Ecto neural progenitor cell (in vitro differentiated cells): ENCODE results near the gene MYF5.
"Not testable (repeated sequence)": the region's sequence is repeated elsewhere in the genome, so short reads cannot be mapped to it uniquely, and the experiment has no call there.

Experiments used
- DNase-seq: peaks from one replicate; pipeline ENCODE4 v3.0.0-alpha.2; 2018; ENCODE audit warnings: low spot score

The MYF5 gene

DNA sequence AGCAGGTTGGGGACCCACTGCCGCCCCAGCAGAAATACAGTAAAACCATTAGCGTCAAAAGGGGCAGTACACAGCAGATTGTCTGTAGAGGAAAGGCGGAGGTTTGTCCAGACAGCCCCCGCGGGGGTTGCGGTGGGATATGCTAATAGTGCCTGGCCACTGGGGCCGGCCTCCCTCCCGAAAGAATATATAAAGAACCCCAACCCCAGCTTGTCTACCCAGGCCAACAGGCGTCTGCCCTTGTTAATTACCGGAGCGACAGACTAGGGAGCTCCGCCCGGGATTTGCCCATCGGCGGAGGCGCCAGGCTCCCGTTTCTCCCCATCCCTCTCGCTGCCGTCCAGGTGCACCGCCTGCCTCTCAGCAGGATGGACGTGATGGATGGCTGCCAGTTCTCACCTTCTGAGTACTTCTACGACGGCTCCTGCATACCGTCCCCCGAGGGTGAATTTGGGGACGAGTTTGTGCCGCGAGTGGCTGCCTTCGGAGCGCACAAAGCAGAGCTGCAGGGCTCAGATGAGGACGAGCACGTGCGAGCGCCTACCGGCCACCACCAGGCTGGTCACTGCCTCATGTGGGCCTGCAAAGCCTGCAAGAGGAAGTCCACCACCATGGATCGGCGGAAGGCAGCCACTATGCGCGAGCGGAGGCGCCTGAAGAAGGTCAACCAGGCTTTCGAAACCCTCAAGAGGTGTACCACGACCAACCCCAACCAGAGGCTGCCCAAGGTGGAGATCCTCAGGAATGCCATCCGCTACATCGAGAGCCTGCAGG is at the start of gene MYF5:
Gene MYF5 (plus strand): TSS at position 217 of the 774 bp plus-strand sequence. CDS start 152 bp downstream, at position 369.
- no peak for DNase-seq

DNA sequence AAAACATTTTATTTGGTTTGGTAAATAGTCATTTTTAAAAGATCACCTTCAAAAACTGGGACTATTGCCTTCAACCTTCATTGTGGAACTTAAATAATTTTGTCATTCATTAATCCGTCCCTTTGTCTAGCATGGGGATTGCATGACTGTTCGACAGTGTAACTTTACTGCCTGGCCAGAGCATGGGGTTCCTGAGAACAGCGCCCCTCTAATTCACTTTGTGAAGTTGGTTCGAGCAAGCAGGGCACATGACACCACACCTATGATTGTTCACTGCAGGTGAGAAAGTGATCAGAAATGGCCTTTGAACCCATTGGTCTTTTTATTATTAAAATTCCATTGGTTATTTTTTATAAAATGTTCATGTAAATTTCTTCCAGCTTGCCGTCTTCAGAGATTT is 46.5 kb upstream of the MYF5 start:
- no peak for DNase-seq

DNA sequence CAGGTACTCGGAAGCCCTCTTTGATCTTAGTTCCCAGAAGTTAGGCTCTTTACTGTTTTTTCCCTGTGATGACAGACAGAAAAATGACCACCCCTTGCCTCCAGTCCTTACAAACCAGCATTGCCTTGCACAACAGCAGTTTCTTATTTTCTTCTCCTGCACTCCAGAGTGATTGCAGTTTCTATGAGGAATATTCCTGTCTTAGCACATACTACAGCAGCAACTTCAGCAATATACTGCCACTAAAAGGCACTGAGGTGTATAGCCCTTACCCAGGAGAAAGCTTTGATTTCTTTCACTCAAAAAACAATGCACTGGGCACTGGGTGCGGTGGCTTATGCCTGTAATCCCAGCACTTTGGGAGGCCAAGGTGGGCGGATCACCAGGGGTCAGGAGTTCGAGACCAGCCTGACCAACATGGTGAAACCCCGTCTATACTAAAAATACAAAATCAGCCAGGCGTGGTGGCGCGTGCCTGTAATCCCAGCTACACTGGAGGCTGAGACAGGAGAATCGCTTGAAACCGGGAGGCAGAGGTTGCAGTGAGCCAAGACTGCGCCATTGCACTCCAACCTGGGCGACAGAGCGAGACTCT is 40.6 kb upstream of the MYF5 start:
- DNase-seq, result not testable (repeated sequence)

DNA sequence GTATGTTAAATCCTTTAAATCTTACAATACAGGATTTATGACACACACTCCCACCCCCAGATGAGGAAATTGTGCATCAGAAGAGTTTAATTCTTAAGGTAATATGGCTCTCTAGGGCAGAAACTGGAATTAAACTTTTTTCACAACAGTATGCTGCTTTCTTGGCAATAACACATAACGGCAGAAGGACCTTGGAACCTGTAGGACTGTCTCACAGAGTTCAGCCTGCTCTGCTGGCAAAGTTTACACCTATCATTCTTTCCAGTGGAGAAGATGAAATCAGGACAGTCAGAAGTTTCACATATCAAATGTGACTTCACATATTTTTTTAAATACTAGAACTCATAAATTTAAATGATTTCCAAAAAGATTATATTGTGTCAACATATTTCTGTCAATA is 39.9 kb upstream of the MYF5 start:
- DNase-seq, result no peak

DNA sequence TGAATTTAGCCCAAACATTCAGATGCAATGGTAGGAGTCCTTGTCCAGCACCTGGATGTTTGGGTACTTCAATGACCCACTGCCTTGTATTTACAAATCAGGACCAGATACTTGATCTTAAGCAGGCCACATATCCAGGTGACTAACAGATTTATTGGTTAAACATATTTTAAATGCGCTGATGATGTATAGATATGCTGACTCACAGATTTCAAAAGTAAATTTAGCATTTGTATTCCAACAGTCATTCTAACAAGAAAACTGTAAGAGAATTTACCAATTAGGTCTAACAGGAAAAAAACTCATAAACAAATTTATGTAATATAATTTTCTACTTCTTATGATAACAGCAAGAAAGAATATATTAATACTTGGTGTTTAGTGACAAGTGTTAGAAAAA is 38.7 kb upstream of the MYF5 start:
- no peak for DNase-seq

DNA sequence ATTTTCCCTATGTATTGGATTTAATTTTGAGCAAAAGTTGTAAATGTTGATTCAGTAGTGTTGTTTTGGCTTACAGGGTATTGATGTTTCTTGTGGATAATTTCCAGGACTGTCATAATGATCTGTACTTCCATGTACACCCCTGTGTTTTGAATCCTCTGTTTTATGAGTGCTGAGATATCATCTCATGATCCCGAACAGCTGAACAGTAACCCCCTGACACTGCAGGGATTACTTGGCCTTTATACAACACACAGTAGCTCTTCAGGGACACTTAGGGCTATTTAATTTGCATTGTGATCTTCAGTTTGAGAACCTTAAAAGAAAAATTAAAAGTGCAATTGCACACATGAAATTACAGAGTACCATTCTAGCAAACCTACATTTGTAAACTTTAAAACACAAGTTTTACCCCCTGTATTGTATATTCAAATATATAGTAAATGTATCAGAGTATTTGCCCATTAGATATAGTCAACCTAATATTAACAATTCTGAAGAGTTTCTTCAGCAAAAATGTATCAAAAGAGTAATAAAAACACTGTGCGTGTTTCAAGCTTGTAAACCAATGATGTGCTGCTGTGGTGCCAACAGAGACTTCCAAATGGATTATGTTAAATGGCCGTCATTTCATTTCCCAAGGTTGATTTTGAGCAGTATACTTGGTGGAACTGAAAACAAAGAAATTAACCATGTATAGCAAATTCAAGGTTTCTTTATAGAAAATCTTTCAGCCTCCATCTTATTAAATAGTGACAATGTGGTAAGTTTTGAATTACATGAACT is 37.2 kb upstream of the MYF5 start:
- no peak for DNase-seq

DNA sequence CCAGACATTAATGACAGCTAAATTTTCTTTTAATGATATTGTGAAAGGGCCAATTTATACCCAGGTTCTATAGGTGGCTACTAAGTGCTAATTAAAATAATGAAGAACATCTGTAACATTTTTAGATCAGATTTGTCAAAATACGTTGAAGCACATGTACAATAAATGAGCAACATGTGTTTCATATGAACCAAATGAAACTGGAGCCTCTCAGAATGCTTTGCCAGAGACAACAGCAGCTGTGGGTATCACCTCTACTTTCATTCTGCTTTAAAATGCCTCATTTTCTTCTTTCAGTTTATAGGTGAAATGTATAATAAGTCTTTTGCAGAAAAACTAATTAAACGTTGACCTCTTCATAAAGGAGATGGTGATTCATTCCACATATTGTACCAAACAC is 35.4 kb upstream of the MYF5 start:
- DNase-seq, result no peak

DNA sequence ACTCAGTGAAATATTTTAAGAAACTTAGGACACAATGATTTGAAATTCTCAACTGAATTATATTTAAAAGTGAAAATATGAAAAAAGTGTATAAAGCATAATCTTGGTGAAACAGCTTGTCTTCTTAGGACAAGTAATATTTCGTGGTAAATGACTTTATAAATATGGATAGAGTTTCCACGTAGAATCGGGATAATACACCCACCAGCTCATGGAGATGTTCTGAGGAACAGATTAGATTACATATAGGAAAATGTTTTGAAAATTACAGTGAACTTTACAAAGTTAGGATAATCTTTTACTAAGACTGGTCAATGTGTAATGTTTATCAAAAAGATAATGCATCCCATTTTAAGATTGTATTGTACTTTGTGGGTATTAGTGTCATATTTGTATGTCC is 34.9 kb upstream of the MYF5 start:
- DNase-seq, result no peak

DNA sequence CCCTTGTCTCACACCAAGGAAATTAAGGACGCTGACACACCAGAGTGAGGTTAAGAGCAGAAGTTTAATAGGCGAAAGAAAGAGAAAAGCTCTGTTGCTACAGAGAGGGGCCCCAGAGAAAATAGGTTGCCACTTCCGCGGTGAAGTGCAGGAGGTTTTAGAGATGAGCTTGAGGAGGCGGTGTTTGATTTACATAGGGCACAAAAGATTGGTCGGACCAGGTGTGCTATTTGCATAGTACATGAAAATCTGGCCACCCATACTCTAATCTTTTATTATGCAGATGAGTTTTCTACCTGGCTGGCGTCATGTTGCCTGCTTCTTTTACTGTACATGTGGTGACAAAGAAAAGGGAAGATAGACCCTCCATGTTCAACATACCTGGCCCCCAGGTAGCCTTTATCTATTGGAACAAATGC is 32.6 kb upstream of the MYF5 start:
- no peak for DNase-seq

DNA sequence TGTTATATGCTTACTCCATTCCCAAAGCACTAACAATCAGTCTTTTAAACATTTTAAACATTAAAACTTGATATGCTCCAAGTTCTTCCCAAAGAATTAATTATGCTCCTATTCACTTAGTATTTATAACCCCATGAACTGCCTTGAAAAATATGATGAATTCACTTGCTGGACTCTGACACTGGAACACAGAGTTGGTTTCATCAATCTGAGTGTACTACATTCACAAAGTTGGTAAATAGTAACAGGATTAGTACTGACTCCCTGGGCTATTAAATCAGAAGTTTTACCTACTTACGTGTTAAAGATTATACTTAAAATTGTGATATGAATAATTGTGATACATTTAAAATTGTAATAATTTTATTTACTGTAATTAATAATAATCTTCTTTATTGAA is 26.6 kb upstream of the MYF5 start:
- DNase-seq, result no peak

DNA sequence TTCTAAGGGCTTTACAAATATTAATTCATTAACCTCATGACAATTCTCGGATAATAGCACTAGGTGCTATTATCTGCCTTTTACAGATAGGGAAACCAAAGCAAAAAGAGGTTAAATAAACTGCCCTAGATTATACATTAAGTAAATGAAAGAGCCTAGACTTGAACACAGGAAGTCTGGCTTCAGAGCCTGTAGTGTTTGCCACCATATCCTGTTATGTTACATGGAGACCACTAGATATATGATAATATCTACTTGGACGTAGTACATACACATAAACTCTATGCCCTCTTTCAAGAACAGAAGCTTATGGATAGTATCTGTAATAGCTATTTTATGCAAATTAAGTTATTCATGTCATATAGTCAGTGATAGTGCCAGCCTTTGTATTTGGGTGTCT is 26.2 kb upstream of the MYF5 start:
- no peak for DNase-seq

DNA sequence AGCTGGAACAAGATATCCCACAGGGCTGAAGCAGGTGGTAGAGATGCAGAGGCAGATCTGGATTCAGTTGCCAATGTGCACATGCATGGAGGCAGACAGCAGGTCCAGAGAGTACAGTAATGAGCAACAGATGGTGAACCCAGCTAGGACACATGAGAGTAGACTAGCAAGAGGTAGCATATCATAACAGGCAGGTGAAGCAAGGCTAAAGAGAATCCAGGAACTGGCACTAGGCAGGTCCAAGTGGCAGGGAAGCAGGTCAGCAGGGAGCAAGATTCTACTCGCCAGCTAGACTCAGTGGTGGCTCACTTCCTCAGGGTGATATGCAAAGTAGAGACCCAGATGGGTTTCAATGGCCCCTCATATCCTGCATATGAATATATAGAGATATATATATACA is 24.6 kb upstream of the MYF5 start:
- DNase-seq, result no peak

DNA sequence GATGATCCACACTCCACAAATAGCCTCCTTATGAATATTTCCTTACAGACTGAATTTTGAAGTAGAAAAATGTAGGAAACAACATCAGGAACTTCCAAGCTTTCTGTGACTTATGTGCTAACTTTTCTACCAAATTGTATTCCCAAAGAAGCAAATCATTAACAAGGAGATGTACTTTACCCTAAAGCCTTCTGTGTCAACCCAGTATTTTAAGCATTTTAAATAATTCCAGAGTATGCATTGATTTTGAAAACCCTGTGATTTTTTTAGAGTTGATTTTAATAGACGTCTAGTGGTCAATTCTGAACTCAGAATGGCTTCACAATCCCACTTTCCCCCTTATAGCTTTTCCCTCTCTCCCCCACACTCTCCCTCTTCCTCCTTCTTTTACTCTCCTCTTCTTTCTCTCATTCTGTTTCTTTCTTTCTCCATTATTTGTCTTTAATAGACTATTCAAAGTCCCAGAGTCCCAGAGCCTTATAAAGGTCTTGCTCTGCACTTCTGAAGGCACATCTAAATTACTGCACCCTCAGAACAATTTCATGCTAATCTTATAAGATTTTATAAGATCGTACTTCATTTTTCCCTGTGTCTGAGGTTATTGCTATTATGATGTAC is 19.3 kb upstream of the MYF5 start:
- DNase-seq, result no peak

DNA sequence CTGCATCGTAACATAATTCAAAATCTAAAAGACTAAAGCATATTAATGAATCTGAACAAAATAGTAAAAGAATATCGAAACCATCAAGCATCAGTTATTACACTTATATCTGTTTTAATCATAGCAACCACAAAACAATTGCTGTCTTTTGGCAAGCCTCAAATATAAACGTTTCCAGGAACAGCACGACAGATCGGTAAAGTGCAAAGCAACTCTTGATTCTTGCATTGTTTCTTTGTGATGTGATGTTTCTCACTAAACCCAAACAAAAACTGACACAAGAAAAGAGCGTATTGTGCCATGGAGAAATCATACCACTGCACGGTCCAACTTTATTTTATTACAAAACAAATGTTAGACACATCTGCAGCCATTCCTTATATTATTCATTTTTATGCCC is 18.5 kb upstream of the MYF5 start:
- DNase-seq, result no peak

DNA sequence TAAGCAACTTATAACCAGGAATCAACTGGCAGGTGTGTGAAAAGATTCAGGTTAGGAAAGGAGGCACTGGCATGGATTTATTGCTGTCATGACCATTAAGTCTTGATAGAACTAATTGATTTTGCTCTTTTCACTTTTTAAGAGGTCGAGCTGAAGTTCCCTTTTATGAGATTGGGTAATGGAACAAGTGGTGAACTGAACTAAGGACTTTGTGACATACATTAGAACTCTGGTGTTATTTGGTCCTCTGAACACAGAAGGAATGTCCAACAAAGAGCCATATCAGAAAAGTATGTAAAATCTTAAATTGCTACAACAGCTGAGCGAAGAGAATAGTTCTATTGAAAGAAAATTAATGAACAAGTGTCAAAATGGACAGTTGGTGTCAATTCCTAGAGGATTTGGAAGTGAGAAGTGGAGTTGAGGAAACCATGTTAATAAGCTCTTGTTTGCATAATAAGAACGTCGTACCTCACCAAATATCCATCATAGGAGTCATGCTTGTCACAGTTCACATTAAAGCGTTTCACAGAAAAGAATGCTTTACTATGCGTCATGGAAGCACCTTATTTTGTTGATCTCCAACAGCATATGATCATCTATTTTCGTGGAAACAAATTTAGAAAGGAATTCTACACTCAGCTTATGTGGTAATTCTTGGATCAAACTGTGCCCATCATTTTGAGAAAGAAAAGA is 17.7 kb upstream of the MYF5 start:
- no peak for DNase-seq

DNA sequence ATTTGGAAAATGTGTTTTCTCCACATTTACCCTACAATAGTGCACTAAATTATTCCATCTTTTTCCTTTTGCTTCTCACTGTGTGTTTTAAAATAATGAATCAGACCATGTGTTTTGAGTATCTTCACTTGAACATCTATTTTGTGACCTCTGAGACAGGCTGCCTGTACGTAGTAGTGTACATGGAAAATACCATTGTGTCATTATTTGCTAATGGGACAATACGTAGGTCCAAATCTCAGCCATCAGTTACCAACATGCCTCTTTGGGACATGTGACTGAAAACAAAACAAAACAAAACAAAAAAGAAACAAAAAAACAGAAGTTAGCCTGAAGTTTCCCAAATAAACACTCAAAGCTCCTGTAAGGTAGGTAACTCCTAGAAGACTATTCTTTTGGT is 16.4 kb upstream of the MYF5 start:
- no peak for DNase-seq

DNA sequence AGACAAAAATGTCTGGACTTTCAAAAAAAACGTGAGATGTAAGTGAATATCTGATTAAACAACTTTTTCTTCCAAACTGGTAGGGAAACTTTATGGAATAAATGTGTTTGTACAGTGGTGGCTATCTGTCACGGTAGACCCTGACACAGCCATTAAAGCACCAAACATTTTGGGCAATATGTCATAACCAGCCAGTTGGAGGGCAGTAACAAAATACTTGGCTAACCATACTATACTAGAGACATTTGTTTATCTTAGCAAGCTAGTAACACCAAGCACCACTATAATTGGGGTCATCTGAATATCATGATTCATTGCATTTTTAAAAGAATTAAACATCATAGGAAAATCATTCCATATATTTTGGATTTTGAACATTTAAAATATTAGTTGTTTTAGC is 15.3 kb upstream of the MYF5 start:
- DNase-seq, result no peak

DNA sequence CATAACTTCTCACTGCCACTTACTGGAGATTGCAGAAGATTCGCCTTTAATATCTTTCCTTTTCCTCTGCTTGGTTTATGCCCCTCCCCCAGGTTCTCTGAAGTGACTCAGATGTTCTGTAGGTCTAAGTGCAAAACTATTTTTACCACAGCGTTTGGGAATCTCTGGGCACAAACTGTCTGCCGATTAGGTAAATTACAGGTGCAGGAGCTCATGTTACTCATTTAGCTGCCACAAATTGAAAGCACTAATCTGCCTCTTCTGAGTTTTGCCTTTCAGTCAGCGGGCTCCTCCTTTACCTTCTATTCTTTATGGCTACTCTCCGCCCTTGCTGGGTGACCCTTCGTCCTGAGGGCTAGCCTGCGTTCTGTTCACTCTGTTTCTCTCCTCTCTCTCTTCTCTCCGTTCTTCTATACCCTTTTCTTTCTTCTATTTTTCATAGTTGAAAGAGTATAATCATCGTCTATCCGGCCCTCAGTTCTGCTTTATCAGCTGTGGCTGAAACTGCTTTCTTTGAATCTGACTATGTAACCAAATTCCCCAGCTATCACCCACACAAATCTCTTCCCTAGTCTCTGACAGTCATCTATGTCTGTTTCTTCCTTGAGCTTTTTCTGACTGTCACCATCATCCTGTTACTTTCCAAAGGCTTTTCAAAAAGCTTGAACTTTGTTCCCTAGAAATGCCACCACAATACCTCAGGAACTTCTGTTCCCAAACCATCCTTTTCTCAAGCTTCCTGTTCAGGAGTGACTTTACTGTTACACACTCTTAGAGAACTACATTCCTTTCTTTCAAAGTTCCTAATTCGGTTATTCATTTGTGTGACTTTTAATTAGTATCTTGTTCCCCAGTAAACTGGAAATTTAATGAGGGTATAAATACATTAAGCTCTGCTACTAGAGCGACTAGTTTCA is 13.6 kb upstream of the MYF5 start:
- no peak for DNase-seq

DNA sequence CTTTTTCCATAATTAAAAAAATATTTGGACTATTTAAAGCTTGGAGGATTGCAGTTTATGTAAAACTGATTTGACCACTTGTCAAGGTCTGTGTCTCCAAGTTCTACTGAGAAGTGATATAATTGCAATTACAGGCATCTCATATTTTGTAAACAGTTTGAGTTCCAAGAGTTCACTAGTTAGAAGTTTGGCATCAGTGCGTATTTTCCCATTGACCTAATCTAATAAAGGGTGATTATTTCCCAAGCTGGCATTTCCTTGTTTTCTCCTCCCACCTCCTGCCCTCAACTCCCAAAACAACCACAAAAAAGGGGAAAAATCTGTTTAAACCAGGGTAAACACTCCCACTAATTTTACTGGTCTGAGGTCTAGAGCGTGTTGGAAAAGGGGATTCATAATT is 12.3 kb upstream of the MYF5 start:
- DNase-seq, result no peak

DNA sequence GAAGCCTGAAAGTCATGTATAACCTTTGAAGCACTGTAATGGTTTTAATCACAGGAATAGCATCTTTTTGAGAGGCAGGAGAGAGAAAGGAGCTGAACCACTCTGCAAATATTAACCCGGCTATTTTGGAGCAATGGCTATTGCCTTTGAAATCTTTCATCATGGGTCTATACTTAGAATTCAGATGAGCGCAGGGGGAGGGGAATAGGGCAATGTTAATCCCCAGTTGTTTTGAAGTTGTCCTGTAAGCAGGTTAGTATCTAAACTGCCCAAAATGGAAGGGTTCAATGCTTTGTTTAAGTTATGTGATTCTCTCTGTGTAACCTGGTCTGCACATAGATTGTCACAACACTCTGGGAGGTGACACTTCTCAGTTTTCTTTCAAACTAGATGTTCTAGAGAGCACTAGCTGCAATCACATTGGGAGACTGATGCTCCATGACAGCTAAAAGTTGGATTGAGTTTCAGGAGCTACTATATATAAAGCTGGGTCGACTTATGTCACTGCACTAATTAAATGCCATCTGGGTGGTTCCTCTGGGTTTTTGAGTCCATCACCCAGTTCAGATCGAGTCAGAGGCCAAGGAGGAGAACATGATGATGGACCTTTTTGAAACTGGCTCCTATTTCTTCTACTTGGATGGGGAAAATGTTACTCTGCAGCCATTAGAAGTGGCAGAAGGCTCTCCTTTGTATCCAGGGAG is 9.4 kb upstream of the MYF5 start, which contains the start of gene MYF6:
Gene MYF6 (plus strand): TSS at position 509 of the 704 bp plus-strand sequence. CDS start 86 bp downstream, at position 595.
- no peak for DNase-seq
